Stimulated activated CD8-positive, alpha-beta memory T cell treated with anti-CD3 and anti-CD28 coated beads, Interleukin-4, amount 100 ng/mL, for 4 hours (primary cell): ENCODE results near the gene MINDY4.
A peak's percentile ranks its signal among the peaks of the same experiment; 100 is the strongest.

ENCODE experiments used
- DNase-seq, 2 donors: peaks; one replicate each; pipeline ENCODE4 v3.0.0-alpha.2; 2020; ENCODE audit warnings: low read depth in 2 of 2, low spot score in 1 of 2

Gene MINDY4

GRCh38 chr7:30927559-30927958 lies 156.3 kb downstream of the MINDY4 start:
- no peak for DNase-seq

- DNase-seq, result no peak
Measured at GRCh38 chr7:30928254-30928872, 157.1 kb downstream of the MINDY4 start.

GRCh38 chr7:30929686-30930085 lies 158.5 kb downstream of the MINDY4 start:
- DNase-seq, result no peak

- no peak for DNase-seq
Measured at GRCh38 chr7:30930621-30931020, 159.4 kb downstream of the MINDY4 start.

- DNase-seq, result no peak
Measured at GRCh38 chr7:30931161-30931928, 160.1 kb downstream of the MINDY4 start.

GRCh38 chr7:30931929-30932540 lies 160.8 kb downstream of the MINDY4 start:
- DNase-seq, result no peak

- DNase-seq, result no peak
Measured at GRCh38 chr7:30932562-30932961, 161.3 kb downstream of the MINDY4 start.

- DNase-seq, result no peak
Measured at GRCh38 chr7:30933124-30933974, 162.1 kb downstream of the MINDY4 start.

- no peak for DNase-seq
Measured at GRCh38 chr7:30934225-30934624, 163.0 kb downstream of the MINDY4 start.

GRCh38 chr7:30934732-30935568 lies 163.7 kb downstream of the MINDY4 start:
- DNase-seq, result no peak

- DNase-seq, result no peak
Measured at GRCh38 chr7:30935569-30935877, 164.3 kb downstream of the MINDY4 start.

GRCh38 chr7:30936650-30937245 lies 165.5 kb downstream of the MINDY4 start:
- no peak for DNase-seq

- no peak for DNase-seq
Measured at GRCh38 chr7:30937416-30937815, 166.2 kb downstream of the MINDY4 start.

- peak in 1 of 2 donors; percentile 20 for DNase-seq
Measured at GRCh38 chr7:30938435-30939316, 167.5 kb downstream of the MINDY4 start.

- DNase-seq, result no peak
Measured at GRCh38 chr7:30941582-30942323, 170.5 kb downstream of the MINDY4 start.
